Small intestine (tissue), 7 donors: ENCODE measurements around the gene GPC3. TPM values are rescaled to one million over a fixed set of nuclear protein-coding genes. Genes with fewer than 3 reads are reported as not detected.

ENCODE experiments used
- DNase-seq, 2 donors: peaks; one replicate each; pipeline versions ENCODE4 v3.0.0 to v3.0.0-alpha.2; 2013
- FAIRE-seq: peaks from 2 replicates; lab custom pipeline; 2012; peaks lifted over from hg19 to GRCh38; lab: Jason Lieb, UNC
- H3K27ac ChIP-seq, 3 donors: one replicate each; pipeline ENCODE4 v1.5.1; 2013; ENCODE audit warnings: low read length in 2 of 3, mild to moderate bottlenecking in 2 of 3, control low read depth in 1 of 3, inconsistent platforms in 1 of 3, low read depth in 1 of 3, moderate library complexity in 1 of 3
- H3K27me3 ChIP-seq, 3 donors: one replicate each; pipeline ENCODE4 v1.6.1; 2013; ENCODE audit warnings: low read length in 3 of 3, inconsistent platforms in 1 of 3; ENCODE audit not compliant: control insufficient read depth in 3 of 3, insufficient read depth in 3 of 3
- H3K36me3 ChIP-seq, 3 donors: one replicate each; pipeline ENCODE4 v1.6.1; 2013; ENCODE audit warnings: low read length in 3 of 3, inconsistent platforms in 1 of 3, low read depth in 1 of 3, mild to moderate bottlenecking in 1 of 3, moderate library complexity in 1 of 3; ENCODE audit not compliant: control insufficient read depth in 3 of 3, insufficient read depth in 2 of 3
- H3K4me1 ChIP-seq, 3 donors: one replicate each; pipeline ENCODE4 v1.6.1; 2013; ENCODE audit warnings: low read length in 2 of 3, inconsistent platforms in 1 of 3, low read depth in 1 of 3, mild to moderate bottlenecking in 1 of 3, moderate library complexity in 1 of 3; ENCODE audit not compliant: control insufficient read depth in 3 of 3, insufficient read depth in 2 of 3
- H3K4me3 ChIP-seq, 3 donors: one replicate each; pipeline ENCODE4 v1.5.1; 2013; ENCODE audit warnings: low read length in 3 of 3, control low read depth in 1 of 3, inconsistent platforms in 1 of 3, low read depth in 1 of 3, mild to moderate bottlenecking in 1 of 3, moderate library complexity in 1 of 3
- H3K9me3 ChIP-seq, 2 donors: one replicate each; pipeline ENCODE4 v1.6.1; 2013; ENCODE audit warnings: low read depth in 1 of 2, low read length in 1 of 2; ENCODE audit not compliant: control insufficient read depth in 2 of 2, insufficient read depth in 1 of 2
- WGBS, 3 donors: extraction: QIAGEN DNeasy Blood & Tissue Kit; methylation state at CpG; one replicate each; pipeline ENCODE4 v1.1.7; 2013; 5-methylcytosine and 5-hydroxymethylcytosine counted together
- polyA plus RNA-seq, 4 donors: library from polyadenylated mRNA; stranded (reverse) in 3 of 4; unstranded in 1 of 4; fragments of 200-250 nt in 3 of 4; fragments of 120-200 nt in 1 of 4; gene quantifications; one replicate each; pipeline versions ENCODE4 v1.2.1 to v1.2.3, GENCODE V29; 2013
- donor health status: healthy with polysubstance abuse.
- donor health status: control.
- donor health status: control.
- donor health status: Bipolar disorder and iron deficiency.
- donor health status: healthy.

GPC3 gene
- polyA plus RNA-seq, 4 donors: 14.3 to 186 TPM; not detected in 2

DNA sequence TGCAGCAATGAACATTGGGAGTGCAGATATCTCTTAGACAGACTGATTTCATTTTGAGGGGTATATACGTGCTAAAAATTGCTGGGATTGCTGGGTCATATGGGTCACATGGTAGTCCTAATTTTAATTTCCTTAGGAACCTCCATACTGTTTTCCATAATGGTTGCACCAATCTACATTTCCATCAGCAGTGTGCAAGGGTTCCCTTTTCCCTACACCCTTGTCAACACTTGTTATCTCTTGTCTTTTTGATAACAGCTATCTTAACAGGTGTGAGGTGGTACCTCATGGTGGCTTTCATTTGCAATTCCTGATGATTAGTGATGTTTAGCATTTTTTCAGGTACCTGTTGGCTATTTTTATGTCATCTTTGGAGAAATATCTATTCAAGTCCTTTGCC lies 57.0 kb downstream of the GPC3 start:
- no peak for FAIRE-seq

DNA sequence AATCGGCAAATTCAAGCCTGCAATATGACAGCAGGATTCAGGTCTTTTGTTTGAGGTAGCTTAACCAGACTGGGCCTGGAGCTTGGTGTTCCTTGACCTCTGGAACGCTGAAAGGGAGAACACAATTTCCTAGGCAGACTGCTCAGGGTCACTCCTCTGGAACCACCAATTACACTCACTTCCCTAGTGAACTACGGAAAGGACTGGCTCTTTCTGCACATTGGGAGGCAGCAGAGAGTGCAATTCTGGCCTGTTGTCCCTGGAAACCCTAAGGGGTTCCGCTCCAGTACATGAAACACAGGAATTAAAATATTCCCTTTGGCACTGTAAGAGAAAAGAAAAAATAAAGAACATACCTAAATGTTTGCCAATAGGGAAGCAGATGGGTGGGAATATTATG lies 58.6 kb downstream of the GPC3 start:
- 52 to 68% (median 53%) methylated on average over 4 of the region's 4 CpGs for WGBS, 3 donors
- Histone ChIP-seq H3K27ac (no peak overlapping the region), H3K27me3 (no peaks in the 10 kb centered on the region), H3K4me3 (no peak overlapping the region), H3K4me1 (no peaks in the 10 kb centered on the region), H3K36me3 (no peaks in the 10 kb centered on the region), H3K9me3 (no peaks in the 10 kb centered on the region)
- no peak for FAIRE-seq
- no peak for DNase-seq

More for the DNA sequence above, 57.0 kb downstream of the GPC3 start:
- H3K9me3 ChIP-seq: no peaks in the 10 kb centered on the region
- no peaks in the 10 kb centered on the region for H3K4me1 ChIP-seq
- H3K27me3 ChIP-seq: no peaks in the 10 kb centered on the region
- H3K36me3 ChIP-seq: no peaks in the 10 kb centered on the region
- H3K27ac ChIP-seq: no peak overlapping the region
- DNase-seq: no peak
- WGBS, 3 donors: 60 to 85% (median 70%) methylated on average over 1 of the region's 1 CpG
- no peak overlapping the region for H3K4me3 ChIP-seq

DNA sequence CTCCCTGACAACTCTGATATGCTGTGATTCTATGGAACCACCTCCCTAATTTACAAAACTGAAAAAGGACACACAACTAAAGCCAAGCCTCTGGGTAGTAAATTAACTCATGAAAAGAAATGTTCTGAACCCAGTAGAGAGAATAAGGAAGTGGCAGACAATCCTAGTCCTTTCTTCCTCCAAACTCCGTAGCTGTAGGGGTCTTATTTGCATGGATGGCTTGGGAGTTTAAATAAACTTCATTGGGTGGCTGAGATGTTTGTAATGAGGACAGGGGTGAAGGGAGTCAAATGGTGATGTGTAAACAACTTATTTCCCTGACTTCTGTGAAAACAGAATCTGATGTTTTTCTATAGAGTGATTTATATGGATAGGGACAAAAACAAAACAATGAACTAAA lies 59.3 kb downstream of the GPC3 start:
- DNase-seq (no peak), FAIRE-seq (no peak)
- no peaks in the 10 kb centered on the region for H3K27me3 ChIP-seq
- WGBS, 3 donors: 77 to 92% (median 78%) methylated on average over 1 of the region's 1 CpG
- no peaks in the 10 kb centered on the region for H3K36me3 ChIP-seq
- H3K9me3 ChIP-seq: no peaks in the 10 kb centered on the region
- no peaks in the 10 kb centered on the region for H3K4me1 ChIP-seq
- no peak overlapping the region for H3K4me3 ChIP-seq
- no peak overlapping the region for H3K27ac ChIP-seq

DNA sequence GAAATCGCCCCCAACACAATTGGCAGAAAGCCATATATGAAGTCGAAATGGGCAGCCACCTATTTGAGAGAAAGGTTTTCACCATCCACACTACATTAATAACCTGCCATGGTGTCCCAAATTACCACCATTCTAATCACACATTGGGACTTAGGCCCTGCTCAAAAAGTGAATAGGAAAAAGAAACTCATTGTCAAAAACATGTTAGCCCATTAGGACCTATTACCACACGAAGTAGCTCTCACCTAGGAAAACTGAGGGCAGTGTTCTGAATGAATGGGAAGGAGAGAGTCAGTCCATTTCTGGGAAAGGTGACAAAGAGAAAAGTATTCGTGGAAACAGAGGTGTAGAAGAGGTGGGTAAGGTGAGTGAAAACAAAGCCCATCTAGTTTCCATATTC lies 60.8 kb downstream of the GPC3 start:
- H3K9me3 ChIP-seq: no peaks in the 10 kb centered on the region
- H3K4me3 ChIP-seq: no peak overlapping the region
- H3K36me3 ChIP-seq: no peaks in the 10 kb centered on the region
- no peak for FAIRE-seq
- WGBS, 3 donors: 54 to 86% (median 75%) methylated on average over 4 of the region's 4 CpGs
- no peaks in the 10 kb centered on the region for H3K27me3 ChIP-seq
- no peak overlapping the region for H3K27ac ChIP-seq
- H3K4me1 ChIP-seq: no peaks in the 10 kb centered on the region
- no peak for DNase-seq

DNA sequence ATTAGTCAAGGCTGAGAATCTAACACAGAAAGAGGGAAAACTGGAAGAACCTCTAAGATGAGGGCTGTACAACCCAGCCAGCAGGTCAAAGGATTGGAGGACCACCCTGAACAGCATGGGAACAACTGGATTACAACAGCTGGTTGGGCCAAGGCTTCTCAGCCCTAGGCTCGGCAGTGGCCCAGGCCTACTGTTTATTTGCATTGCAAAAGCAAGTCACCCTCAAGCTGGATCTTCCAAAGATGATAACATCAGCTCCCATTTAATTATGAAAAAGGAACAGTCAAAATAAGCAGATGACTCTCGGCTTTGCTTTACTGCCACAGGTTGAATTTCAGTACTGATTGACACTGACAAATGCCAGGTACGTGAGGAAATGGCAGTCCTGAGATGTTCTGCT lies 61.8 kb downstream of the GPC3 start:
- H3K4me1 ChIP-seq: no peaks in the 10 kb centered on the region
- no peak for DNase-seq
- H3K9me3 ChIP-seq: no peaks in the 10 kb centered on the region
- H3K27ac ChIP-seq: peak overlapping the region in 1 of 3 donors; percentile 18
- FAIRE-seq: no peak
- WGBS, 3 donors: 74 to 81% (median 79%) methylated on average over 3 of the region's 3 CpGs
- H3K4me3 ChIP-seq: no peak overlapping the region
- no peaks in the 10 kb centered on the region for H3K36me3 ChIP-seq
- H3K27me3 ChIP-seq: no peaks in the 10 kb centered on the region

DNA sequence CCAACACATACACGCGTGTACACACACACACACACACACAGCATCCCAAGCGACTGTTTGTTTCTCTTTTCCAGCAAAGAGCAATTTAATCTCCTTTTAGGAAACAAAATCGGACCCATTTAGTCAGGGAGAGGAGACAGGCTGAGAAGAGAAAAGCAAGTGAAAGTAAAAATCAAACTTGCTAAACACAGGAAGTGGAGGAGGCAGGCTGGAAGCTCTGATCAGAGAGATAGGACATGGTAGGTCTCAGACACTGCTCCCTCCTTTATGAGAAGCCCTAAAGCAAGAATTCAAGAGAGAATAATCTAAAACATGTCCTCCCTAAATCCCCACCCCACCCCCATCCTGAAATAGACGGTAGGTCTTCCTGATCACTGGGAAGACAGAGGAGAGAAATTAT lies 62.3 kb downstream of the GPC3 start:
- H3K27me3 ChIP-seq: no peaks in the 10 kb centered on the region
- no peaks in the 10 kb centered on the region for H3K4me1 ChIP-seq
- H3K27ac ChIP-seq: peak overlapping the region in 2 of 3 donors; percentile 18
- no peaks in the 10 kb centered on the region for H3K36me3 ChIP-seq
- 46 to 71% (median 62%) methylated on average over 5 of the region's 5 CpGs for WGBS, 3 donors
- no peaks in the 10 kb centered on the region for H3K9me3 ChIP-seq
- no peak overlapping the region for H3K4me3 ChIP-seq
- DNase-seq (peak in 1 of 2 donors; percentile 5), FAIRE-seq (no peak)

DNA sequence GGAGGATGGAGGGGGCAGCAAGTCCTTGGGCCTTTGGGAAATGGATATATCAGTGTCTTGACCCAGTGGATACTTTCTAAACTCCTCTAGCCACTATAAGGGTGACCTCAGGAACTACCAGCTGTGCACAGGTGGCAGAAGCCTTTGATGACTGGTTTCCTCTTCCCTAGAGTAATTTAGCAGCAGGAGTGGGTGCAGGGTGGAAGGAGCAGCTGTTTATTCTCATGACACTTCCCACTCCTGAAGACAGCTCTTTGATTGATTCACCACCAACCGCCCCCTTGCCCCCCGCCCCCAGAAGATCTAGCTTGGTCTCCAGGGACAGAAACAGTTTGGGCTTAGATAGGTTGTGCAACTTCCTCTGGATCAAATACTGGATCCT lies 63.0 kb downstream of the GPC3 start:
- FAIRE-seq (no peak), DNase-seq (no peak)
- H3K27me3 ChIP-seq: no peaks in the 10 kb centered on the region
- no peaks in the 10 kb centered on the region for H3K9me3 ChIP-seq
- peak overlapping the region in 1 of 3 donors; percentile 18 for H3K27ac ChIP-seq
- no peaks in the 10 kb centered on the region for H3K4me1 ChIP-seq
- 54 to 74% (median 63%) methylated on average over 2 of the region's 2 CpGs for WGBS, 3 donors
- H3K4me3 ChIP-seq: no peak overlapping the region
- no peaks in the 10 kb centered on the region for H3K36me3 ChIP-seq

DNA sequence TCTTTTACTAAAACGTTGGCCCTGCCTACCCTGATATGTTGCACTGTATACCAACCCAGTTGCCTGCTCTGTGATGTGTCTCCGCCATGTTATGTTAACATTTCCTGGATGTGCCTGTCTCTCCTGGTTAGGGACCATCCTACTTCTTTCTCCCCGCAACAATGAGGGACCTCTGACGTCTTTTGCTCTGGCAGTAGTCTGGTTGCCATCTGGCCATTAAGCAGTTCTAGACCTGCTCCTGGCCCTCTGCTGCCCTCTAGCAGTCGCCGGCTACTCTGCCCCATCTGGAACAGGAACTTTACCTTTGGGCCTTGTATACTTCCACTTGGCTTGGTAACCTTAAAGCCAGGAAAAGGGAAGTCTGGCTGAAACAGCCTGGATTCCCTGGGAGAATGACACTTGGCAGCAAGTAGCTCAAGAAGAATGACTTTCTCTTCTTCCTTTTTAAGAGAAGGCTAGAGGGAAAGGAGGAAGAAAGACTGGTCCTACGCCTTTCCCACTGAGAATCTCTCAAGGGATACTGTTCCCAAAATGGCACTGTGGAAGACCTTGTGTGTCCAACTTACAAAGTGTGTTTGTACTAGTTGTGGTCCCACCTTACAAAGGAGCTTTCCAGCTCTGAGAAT lies 63.5 kb downstream of the GPC3 start:
- Histone ChIP-seq H3K36me3 (no peaks in the 10 kb centered on the region), H3K4me3 (no peak overlapping the region), H3K9me3 (no peaks in the 10 kb centered on the region), H3K4me1 (no peaks in the 10 kb centered on the region), H3K27ac (no peak overlapping the region), H3K27me3 (no peaks in the 10 kb centered on the region)
- FAIRE-seq: no peak
- DNase-seq: peak; percentile 48 to 51
- WGBS, 3 donors: 56 to 76% (median 58%) methylated on average over 7 of the region's 7 CpGs

DNA sequence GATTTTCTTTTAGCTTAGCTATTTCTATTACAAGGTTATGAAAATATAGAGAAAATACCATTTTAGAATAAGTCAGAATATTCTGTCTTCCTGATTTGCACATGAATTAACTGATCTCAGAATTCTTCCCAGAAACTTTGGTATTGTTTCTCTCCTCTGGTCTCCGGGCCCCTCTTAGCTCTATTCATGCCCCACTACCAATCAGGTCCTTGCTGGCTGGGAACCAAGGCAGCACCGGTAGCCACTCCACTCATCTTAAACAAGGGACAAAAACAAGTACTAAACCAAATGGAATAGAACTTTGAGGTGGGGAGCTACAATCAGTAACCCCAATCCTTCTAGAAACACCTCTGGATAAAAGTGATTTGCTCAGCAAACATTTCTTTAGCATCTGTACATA lies 64.3 kb downstream of the GPC3 start:
- FAIRE-seq (no peak), DNase-seq (no peak)
- H3K36me3 ChIP-seq: no peaks in the 10 kb centered on the region
- H3K4me1 ChIP-seq: no peaks in the 10 kb centered on the region
- no peak overlapping the region for H3K4me3 ChIP-seq
- H3K27ac ChIP-seq: no peak overlapping the region
- 80 to 92% (median 84%) methylated on average over 2 of the region's 2 CpGs for WGBS, 3 donors
- no peaks in the 10 kb centered on the region for H3K9me3 ChIP-seq
- no peaks in the 10 kb centered on the region for H3K27me3 ChIP-seq
